Limb (tissue), 2 donors: ENCODE data around the gene KISS1R.

ENCODE experiments used
- DNase-seq, 2 donors: peaks; one replicate each; pipeline ENCODE4 v3.0.0-alpha.2; 2016; ENCODE audit errors: extremely low spot score in 2 of 2

Gene KISS1R

DNA sequence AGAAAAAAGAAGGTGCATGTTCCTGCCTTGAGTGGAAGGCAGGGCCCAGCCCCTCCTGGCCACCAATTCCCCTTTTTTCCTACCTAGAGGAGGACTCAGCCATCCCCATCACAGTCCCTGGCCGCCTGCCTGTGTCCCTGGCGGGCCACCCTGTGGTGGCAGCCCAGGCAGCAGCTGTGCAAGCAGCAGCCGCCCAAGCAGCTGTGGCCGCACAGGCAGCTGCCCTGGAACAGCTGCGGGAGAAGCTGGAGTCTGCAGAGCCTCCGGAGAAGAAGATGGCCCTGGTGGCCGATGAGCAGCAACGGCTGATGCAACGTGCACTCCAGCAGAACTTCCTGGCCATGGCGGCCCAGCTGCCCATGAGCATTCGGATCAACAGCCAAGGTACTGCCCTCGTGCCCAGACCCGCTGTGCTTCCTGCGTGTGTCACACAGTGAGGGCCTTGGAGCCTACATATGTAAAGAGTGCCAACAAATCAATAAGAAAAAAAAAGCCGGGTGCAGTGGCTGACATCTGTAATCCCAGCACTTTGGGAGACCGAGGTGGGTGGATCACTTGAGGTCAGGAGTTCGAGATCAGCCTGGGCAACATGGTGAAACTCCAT, 49.5 kb downstream of the KISS1R start:
- no peak for DNase-seq
